GM19467 (cell line): ENCODE measurements around the gene HDAC4.

Source experiments
- ATAC-seq: cut with Tn5 transposase; IDR thresholded peaks from one replicate; pipeline ENCODE4 v1.9.1; 2021; ENCODE audit warnings: mild to moderate bottlenecking, moderate library complexity; ENCODE audit not compliant: unreplicated experiment

The HDAC4 gene

GRCh38 chr2:239164335-239164871 lies 236.4 kb downstream of the HDAC4 start:
- ATAC-seq: no peak

DNA sequence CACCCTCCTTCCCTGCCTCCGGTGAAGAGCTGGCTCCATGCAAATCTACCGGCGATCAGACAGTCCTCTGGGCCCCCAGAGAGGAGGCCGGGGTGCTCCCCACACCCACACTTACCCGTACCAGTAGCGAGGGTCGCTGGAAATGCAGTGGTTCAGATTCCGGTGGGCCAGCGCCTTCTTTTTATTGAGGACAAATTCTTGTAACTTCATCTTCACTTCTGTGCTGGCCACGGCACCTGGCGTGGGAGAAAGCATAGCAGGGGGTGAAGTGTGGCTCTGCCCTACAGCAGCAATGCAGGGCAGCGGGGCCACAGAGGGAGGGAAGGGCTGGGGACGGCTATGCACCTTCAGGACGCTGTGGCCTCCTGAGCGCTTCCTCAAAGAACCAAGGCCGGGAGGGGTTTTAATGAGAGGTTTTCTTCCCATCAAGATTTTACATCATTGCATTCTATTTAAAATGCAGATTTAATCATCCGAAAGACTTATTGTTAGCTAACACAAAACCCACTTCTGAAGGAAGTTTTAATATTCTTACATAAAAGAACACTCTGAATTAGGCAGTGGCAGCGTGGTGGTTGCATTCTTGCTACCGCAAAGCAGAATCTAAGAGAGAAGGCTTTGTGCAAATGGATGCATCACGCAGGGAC lies 237.0 kb downstream of the HDAC4 start:
- no peak for ATAC-seq

GRCh38 chr2:239162976-239163687 lies 237.7 kb downstream of the HDAC4 start:
- ATAC-seq: no peak

- no peak for ATAC-seq
Observed at GRCh38 chr2:239162141-239162821, 238.5 kb downstream of the HDAC4 start.

DNA sequence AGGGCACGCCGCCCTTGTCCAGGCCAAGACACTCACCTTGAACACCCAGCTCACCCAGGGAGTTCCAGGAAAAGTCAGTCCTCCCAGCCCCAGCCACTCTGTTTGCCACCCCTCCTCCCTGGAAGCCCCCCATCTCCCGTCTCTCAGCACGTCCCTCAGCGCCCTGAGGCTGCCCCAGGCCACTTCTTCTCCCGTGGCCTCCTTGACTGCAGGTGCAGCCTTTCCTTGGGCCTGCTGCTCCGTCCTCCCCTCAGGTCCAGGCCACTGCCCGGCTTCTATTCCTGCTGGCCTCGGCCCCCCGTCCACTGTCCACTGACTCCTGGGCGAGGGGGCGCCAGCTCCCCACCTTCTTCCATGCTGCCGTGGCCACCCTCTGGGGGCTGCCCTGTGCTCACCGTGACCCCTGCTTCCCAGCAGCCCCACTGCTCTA lies 239.1 kb downstream of the HDAC4 start:
- no peak for ATAC-seq

- no peak for ATAC-seq
Observed at GRCh38 chr2:239160226-239161143, 240.3 kb downstream of the HDAC4 start.

- no peak for ATAC-seq
Observed at GRCh38 chr2:239159476-239159911, 241.3 kb downstream of the HDAC4 start.

DNA sequence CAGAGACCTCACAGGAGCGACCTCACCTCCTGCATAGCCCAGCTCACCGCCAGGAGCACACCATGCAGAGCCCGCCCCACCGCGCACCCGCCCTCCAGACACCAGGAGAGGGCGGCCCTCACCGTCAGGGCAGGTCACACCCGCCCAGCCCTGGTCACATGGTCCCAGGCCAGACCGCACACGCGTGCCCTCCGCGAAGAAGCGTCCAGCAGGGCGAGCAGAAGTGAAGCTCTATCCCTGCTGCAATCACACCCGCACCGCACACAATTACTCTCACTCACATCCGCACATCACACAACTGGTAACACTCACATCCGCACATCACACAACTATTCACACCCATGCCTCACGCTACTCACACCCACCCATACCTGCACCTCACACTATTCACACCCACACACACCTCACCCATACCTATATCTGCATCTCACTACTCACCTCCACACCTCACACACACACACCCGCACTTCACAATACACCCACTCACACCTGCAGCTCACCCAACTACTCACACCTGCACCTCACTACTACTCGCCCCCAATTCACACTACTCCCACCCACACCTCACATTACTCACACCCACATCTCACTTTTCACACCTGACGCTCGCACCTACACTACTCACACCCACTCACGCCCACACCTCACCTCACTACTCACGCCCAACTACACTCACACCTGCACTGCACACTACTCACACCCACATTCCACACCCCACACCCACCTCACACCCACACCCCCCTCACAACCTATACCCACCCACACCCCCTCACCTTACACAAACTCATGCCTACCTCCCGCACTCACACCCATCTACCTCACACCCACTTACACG lies 242.0 kb downstream of the HDAC4 start:
- ATAC-seq: no peak

DNA sequence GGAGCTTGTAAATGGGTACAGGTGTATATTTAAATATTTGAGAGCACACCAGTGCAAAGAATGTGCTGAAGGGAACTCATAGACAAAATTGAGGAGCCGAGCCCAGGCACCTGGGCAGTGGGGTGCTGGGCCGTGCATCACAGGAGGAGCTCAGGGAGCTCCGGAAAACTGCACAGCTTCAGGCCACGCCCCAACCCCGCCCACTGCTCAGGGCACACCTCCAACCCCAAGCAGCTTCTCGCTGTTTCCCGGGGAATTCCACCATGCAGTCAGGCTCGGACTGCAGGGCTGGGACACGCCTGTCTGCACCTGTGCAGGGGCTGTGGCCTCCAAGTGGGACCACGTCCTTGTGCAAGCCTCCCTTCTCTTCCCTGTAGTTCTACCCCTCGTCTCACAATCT lies 243.0 kb downstream of the HDAC4 start:
- ATAC-seq: no peak

DNA sequence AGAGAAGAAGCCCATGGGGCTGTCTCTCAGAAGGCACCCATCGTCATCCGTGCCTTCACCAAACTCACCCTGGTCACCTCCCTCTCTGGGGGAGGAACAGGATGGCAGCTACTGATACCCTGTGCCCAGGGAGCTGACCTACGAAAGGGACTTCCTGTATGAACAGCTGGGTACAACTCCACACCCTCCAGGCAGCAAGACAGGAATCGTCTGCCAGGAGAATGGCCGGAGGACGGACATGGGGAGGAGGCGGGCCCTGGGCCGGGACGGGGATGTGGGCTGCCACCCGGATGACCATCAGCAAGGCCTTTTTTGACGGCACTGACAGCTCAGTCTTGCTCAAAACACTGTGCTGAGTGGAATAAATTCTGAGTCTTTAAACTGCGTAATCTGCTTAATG lies 243.6 kb downstream of the HDAC4 start:
- ATAC-seq: no peak

DNA sequence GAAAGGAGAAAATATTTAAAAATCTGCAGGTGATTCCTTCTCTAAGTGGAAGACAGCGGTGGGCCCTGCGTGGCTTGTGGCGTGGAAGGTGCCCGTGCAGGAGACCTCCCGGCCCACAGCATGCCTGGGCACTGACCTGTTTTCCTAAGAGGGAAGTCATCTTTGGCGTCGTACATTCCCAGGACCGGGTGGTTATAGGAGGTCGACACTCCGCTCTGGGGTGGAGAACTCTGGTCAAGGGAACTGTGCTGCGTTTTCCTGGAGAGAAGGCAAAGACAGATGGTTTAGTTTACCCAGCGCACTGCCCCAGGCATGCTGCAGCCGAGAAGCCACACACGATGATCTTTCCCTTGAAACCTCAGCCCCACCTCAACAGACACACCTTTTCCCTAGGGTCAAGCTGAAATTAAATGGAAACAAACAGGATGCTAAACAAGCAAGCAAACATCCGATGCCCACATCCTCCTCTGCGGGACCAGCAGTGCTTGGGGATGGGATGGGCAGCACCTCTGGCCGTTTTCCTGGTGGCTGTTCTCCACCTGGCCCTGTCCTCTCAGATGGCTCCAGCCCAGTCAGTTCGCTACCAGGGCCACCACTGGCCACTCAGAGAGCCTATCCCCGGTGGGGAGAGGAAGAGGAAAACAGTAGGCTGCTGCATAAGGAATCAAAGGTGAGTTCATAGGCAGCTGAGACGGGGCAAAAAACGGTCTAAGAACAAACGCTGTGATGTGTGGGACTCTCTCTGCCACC lies 244.1 kb downstream of the HDAC4 start:
- ATAC-seq: no peak

DNA sequence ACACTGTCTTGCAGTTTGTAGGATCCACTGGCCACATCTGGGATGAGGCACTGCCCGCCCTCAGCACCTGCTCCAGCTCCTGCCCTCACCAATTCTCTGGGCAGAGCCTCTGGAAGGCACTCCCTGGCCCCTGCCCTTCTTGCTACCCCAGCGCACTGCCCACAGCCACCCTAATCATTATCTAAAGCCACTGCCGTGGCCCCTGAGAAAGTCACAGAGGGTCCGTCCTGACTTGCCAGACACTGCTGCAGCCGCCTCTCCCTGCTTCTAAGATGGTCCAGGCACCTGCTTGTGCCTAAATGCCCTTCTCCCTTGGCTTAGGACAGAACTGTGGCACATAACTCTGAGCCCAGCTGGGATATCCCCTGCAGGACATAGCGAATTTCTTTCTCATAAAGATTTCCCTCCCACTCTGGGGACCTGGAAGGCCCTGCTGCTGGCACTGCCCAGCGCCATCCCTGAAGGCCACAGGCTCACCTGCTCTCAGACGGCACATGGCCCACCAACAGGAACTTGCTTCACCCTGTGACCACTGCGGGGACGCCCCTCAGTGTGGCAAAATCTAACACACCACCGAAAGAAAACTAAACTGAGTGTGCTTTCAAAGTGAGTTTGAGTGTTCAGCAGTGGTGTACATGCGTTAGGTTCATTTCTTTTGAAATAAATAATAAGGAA lies 244.9 kb downstream of the HDAC4 start:
- no peak for ATAC-seq

DNA sequence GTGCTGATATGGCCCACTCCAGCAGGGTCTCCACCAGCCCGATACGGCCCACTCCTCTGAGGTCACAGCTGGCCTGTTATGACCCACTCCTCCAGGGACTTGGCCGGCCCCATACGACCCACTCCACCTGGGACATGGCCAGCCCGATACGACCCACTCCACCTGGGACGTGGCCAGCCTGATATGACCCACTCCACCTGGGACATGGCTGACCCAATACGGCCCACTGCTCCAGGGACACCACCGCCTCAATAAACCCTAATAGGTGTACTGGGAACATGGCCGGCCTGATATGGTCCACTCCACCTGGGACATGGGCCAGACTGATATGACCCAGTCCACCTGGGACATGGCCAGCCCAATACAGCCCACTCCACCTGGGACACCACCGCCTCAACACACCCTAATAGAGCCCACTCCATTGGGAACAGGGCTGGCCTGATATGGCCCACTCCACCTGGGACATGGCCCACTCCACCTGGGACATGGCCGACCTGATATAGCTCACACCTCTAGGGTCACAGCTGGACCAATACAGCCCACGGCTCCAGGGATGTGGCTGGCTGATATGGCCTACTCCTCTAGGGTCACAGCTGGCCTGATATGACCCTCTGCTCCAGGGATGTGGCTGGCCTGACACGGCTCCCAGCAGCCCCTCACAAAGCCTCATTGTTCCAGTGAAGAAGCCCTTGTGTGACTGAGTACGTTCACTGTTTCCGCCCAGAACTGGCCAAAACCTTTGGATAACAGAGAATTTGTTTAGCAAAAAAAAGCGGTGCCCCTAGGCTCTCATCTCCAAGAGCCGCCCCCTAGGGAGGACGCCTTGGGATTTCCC lies 245.6 kb downstream of the HDAC4 start:
- ATAC-seq: no peak

DNA sequence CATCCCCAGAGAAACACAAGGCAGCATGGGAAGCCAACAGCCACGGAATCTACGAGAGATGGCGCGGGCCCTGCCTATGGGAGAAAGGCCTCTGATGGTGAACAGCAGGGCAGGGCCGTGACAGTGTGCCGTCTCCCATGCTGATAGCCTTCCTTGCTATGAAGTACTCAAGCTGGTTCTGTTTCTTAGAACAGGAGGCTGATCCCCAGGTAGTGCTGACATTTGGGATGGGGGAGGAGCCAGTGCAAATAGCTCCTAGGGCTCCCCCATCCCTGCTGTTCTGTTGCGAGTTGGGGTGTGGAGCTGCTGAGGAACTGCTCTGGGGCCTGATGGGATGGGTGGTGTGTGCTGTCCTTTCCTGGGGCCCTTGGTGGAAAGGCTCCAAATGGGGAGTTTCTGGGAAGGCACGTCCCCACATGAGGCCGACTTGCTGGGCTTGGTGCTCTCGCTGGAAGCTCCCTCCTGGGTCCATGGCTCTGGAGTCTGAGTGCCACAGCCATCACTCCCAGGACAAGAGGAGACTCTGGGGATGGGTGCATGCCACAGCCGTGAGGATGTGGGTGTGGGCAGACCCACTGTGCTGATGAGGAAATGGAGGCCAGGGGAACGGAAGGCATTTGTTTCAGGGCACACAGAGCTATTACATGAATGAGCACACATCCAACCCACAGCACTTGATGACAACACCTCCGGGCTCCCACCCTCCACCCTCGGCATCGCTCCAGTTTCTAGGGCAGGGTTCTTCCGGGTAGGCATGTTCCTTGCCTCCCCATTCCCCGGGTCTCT lies 246.8 kb downstream of the HDAC4 start:
- ATAC-seq: no peak

DNA sequence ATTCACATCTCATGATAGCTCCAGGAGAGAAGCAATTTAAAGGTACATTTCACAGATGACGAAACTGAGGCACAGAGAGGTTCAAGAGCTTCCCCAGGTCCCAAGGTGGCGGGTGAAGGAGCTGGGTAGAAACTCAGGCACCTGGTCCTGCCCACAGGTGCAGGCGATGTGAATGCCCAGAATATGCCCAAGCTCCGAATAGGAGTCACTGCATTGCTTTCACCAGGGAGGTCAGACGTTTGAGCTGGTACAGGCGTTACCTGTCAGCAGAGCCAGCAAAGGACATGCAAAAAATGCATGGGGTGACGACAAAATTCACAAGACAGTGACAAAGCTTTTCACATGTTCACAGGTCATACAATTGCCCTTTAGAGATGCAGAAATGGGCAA lies 247.9 kb downstream of the HDAC4 start:
- no peak for ATAC-seq

GRCh38 chr2:239152239-239152915 lies 248.4 kb downstream of the HDAC4 start:
- ATAC-seq: no peak
